Neural cell (in vitro differentiated cells): ENCODE results near the gene CNOT3. TPM values are rescaled to one million over a fixed set of nuclear protein-coding genes. Genes with fewer than 3 reads are reported as not detected.
A peak's percentile ranks its signal among the peaks of the same experiment; 100 is the strongest.

Experiments
- H2AFZ ChIP-seq: fragments of 200-600, 300-800 bp; sonication (generic), shearing (Covaris generic); 2 replicates; pipeline ENCODE4 v1.6.0; 2014; ENCODE audit warnings: low read depth, mild to moderate bottlenecking, antibody characterized with exemption, low read length, moderate library complexity
- H3F3A ChIP-seq: fragments of 200-600 bp; shearing (Covaris generic); 2 replicates; pipeline ENCODE4 v1.6.1; 2016; ENCODE audit warnings: mild to moderate bottlenecking, moderate library complexity, mixed read lengths, antibody characterized with exemption, low read length; ENCODE audit not compliant: insufficient read depth, poor library complexity, severe bottlenecking
- H3K27ac ChIP-seq: fragments of 200-600, 300-800 bp; sonication (generic), shearing (Covaris generic); 2 replicates; pipeline ENCODE4 v1.5.1; 2014; ENCODE audit warnings: mild to moderate bottlenecking, low read length, moderate library complexity
- H3K27me3 ChIP-seq: fragments of 300-800, 200-600 bp; sonication (generic), shearing (Covaris generic); 2 replicates; pipeline ENCODE4 v1.6.0; 2014; ENCODE audit warnings: mild to moderate bottlenecking, low read depth, low read length, moderate library complexity; ENCODE audit not compliant: insufficient read depth
- H3K36me3 ChIP-seq: fragments of 300-800, 200-600 bp; sonication (generic), shearing (Covaris generic); 2 replicates; pipeline ENCODE4 v1.5.1; 2014; ENCODE audit warnings: mild to moderate bottlenecking, antibody characterized with exemption, low read length, moderate library complexity; ENCODE audit not compliant: insufficient read depth
- H3K4me2 ChIP-seq: fragments of 300-800, 200-600 bp; sonication (generic), shearing (Covaris generic); 2 replicates; pipeline ENCODE4 v1.6.0; 2014; ENCODE audit warnings: mild to moderate bottlenecking, low read length
- H3K4me3 ChIP-seq: fragments of 300-800, 200-600 bp; sonication (generic), shearing (Covaris generic); 2 replicates; pipeline ENCODE4 v1.5.1; 2014; ENCODE audit warnings: mild to moderate bottlenecking, low read length, moderate library complexity
- H3K79me2 ChIP-seq: fragments of 200-600 bp; shearing (Covaris generic); replicated peaks from 2 replicates; pipeline ENCODE4 v1.6.0; 2014; ENCODE audit warnings: mild to moderate bottlenecking, low read length, moderate library complexity; ENCODE audit not compliant: insufficient read depth
- H3K9ac ChIP-seq: fragments of 300-800, 200-600 bp; sonication (generic), shearing (Covaris generic); 2 replicates; pipeline ENCODE4 v1.6.1; 2016; ENCODE audit warnings: mild to moderate bottlenecking, low read length, mixed read lengths
- H3K9me2 ChIP-seq: fragments of 200-600 bp; shearing (Covaris generic); 2 replicates; pipeline ENCODE4 v1.6.1; 2016; ENCODE audit warnings: mild to moderate bottlenecking, low read length, mixed read lengths; ENCODE audit not compliant: insufficient read depth
- H3K9me3 ChIP-seq: fragments of 200-600, 300-800 bp; sonication (generic), shearing (Covaris generic); 2 replicates; pipeline ENCODE4 v1.6.1; 2016; ENCODE audit warnings: mild to moderate bottlenecking, mixed run types, low read length, moderate library complexity, mixed read lengths
- H4K20me1 ChIP-seq: fragments of 200-600 bp; shearing (Covaris generic); 2 replicates; pipeline ENCODE4 v1.6.1; 2016; ENCODE audit warnings: mild to moderate bottlenecking, mixed run types; ENCODE audit not compliant: insufficient read depth
- CTCF ChIP-seq: fragments of 450-650 bp; IDR thresholded peaks from 2 replicates; pipeline ENCODE4 v1.5.1; 2014; ENCODE audit warnings: antibody characterized with exemption, mild to moderate bottlenecking, moderate library complexity; ENCODE audit not compliant: poor library complexity, severe bottlenecking
- EP300 ChIP-seq: fragments of 450-650 bp; conservative IDR thresholded peaks from 2 replicates; pipeline ENCODE4 v1.6.1; 2014; ENCODE audit warnings: antibody characterized with exemption, mild to moderate bottlenecking, moderate library complexity; ENCODE audit not compliant: poor library complexity, severe bottlenecking
- EZH2 ChIP-seq: fragments of 200-600, 300-800 bp; shearing (Covaris generic), sonication (generic); IDR thresholded peaks from 2 replicates; pipeline ENCODE4 v1.6.1; 2014; ENCODE audit warnings: antibody characterized with exemption, low read length, borderline replicate concordance, mild to moderate bottlenecking; ENCODE audit not compliant: insufficient read depth, poor library complexity, severe bottlenecking
- MXI1 ChIP-seq: fragments of 450-650 bp; conservative IDR thresholded peaks from 2 replicates; pipeline ENCODE4 v1.6.1; 2014; ENCODE audit warnings: antibody characterized with exemption, mild to moderate bottlenecking; ENCODE audit not compliant: poor library complexity, severe bottlenecking
- POLR2AphosphoS5 ChIP-seq: IDR thresholded peaks from 2 replicates; pipeline ENCODE4 v1.6.1; 2012
- RAD21 ChIP-seq: fragments of 450-650 bp; conservative IDR thresholded peaks from 2 replicates; pipeline ENCODE4 v1.6.1; 2014; ENCODE audit warnings: antibody characterized with exemption, mild to moderate bottlenecking, moderate library complexity
- REST ChIP-seq: IDR thresholded peaks from 2 replicates; pipeline ENCODE4 v1.6.1; 2012; ENCODE audit warnings: borderline replicate concordance
- SMC3 ChIP-seq: fragments of 450-650 bp; conservative IDR thresholded peaks from 2 replicates; pipeline ENCODE4 v1.6.1; 2014; ENCODE audit warnings: antibody characterized with exemption, mild to moderate bottlenecking, moderate library complexity; ENCODE audit not compliant: poor library complexity
- TAF1 ChIP-seq: IDR thresholded peaks from 2 replicates; pipeline ENCODE4 v1.6.1; 2012; ENCODE audit warnings: low read depth
- polyA plus RNA-seq: library from polyadenylated mRNA; depleted of rRNA; stranded (reverse); fragments of >200 nt; gene quantifications from 2 replicates; pipeline ENCODE4 v1.2.3, GENCODE V29; 2014

The CNOT3 gene
- polyA plus RNA-seq, 1 donor from 2014 or later: 7.6 TPM

GRCh38 chr19:54114340-54115108 lies 23.0 kb upstream of the CNOT3 start:
- no peaks in the 10 kb centered on the region for H3K36me3 ChIP-seq
- TF ChIP-seq EZH2: no peak
- TF ChIP-seq MXI1: no peak
- TF ChIP-seq CTCF: no peak
- TF ChIP-seq SMC3: no peak
- TF ChIP-seq POLR2AphosphoS5: no peak
- H3K4me2 ChIP-seq: peak overlapping the region; percentile 99
- H3K9me2 ChIP-seq: no peaks in the 10 kb centered on the region
- no peaks in the 10 kb centered on the region for H4K20me1 ChIP-seq
- H2AFZ ChIP-seq: peak overlapping the region; percentile 46
- peaks cover 16% of the 10 kb centered on the region for H3K79me2 ChIP-seq
- no peaks in the 10 kb centered on the region for H3F3A ChIP-seq
- no peaks in the 10 kb centered on the region for H3K9me3 ChIP-seq
- H3K27ac ChIP-seq: peak overlapping the region; percentile 93
- H3K4me3 ChIP-seq: peak overlapping the region; percentile 78
- peak overlapping the region; percentile 91 for H3K9ac ChIP-seq
- H3K27me3 ChIP-seq: no peaks in the 10 kb centered on the region

- Histone ChIP-seq H3K27ac (peak within 1 kb of the TSS; percentile 93), H3K4me3 (peak within 1 kb of the TSS; percentile 78), H2AFZ (peak within 1 kb of the TSS; percentile 46)
Observed at GRCh38 chr19:54115109-54116063, 22.2 kb upstream of the CNOT3 start, which contains the start of the genes PRPF31 and TFPT. TSS of gene PRPF31 (plus strand) at chr19:54115754. CDS start at chr19:54118279, 2,525 bp downstream. TSS of gene TFPT (minus strand) at chr19:54115657. CDS start at chr19:54115269, 388 bp downstream.

More at GRCh38 chr19:54115109-54116063, 22.2 kb upstream of the CNOT3 start, which contains the start of the genes PRPF31 and TFPT:
- Histone ChIP-seq H3K36me3 (no peaks in the 10 kb centered on the region), H3K9me2 (no peaks in the 10 kb centered on the region), H4K20me1 (no peaks in the 10 kb centered on the region), H3K9me3 (no peaks in the 10 kb centered on the region), H3K79me2 (peaks cover 16% of the 10 kb centered on the region), H3K4me2 (peak within 1 kb of the TSS; percentile 99), H3K9ac (peak within 1 kb of the TSS; percentile 91), H3F3A (no peaks in the 10 kb centered on the region), H3K27me3 (no peaks in the 10 kb centered on the region)
- no peak for TF ChIP-seq EZH2
- peak; percentile 96 for TF ChIP-seq POLR2AphosphoS5
- peak; percentile 23 for TF ChIP-seq RAD21
- peak; percentile 80 for TF ChIP-seq EP300
- TF ChIP-seq REST: peak; percentile 91
- TF ChIP-seq CTCF: peak; percentile 43
- peak; percentile 60 for TF ChIP-seq SMC3
- peak; percentile 92 for TF ChIP-seq TAF1
- peak; percentile 96 for TF ChIP-seq MXI1
